Panc1 (cell line): ENCODE data around the gene KCNQ1. TPM values are rescaled to one million over a fixed set of nuclear protein-coding genes. Genes with fewer than 3 reads are reported as not detected.

Experiments used
- ATAC-seq: fragments of 200-7000 bp; cut with Tn5 transposase; 2 replicates; pipeline ENCODE4 v1.9.1; 2020; ENCODE audit warnings: mild to moderate bottlenecking, moderate library complexity
- BruUV-seq: library from RNA; stranded (reverse); fragments of 400-500 nt; replicated peaks from 2 replicates; lab custom pipeline; 2021; lab: Mats Ljungman, UMichigan
- CTCF ChIA-PET: fragments of 300-600 bp; sonication (Branson Sonifier 250); formaldehyde crosslinking; loops from one replicate; lab custom pipeline; 2022; ENCODE audit warnings: antibody characterized with exemption; lab: Charles Lee
- POLR2A ChIA-PET: fragments of 300-600 bp; sonication (Branson Sonifier 250); formaldehyde crosslinking; loops from one replicate; lab custom pipeline; 2022; ENCODE audit warnings: antibody characterized with exemption; lab: Charles Lee
- DNase-seq: peaks from one replicate; pipeline ENCODE4 v3.0.0-alpha.2; 2010; ENCODE audit warnings: low read depth, low spot score
- H3K27ac ChIP-seq: 2 replicates; pipeline ENCODE4 v1.5.1; 2011; ENCODE audit warnings: mild to moderate bottlenecking, low read length, inconsistent platforms
- H3K27me3 ChIP-seq: fragments of 200-500 bp; sonication (Bioruptor generic); 2 replicates; pipeline ENCODE4 v1.6.0; 2014; ENCODE audit warnings: low read length, inconsistent platforms; ENCODE audit not compliant: control insufficient read depth, insufficient read depth
- H3K36me3 ChIP-seq: fragments of 200-500 bp; sonication (Bioruptor generic); 2 replicates; pipeline ENCODE4 v1.5.1; 2014; ENCODE audit warnings: inconsistent platforms, mild to moderate bottlenecking, low read length, moderate library complexity; ENCODE audit not compliant: control insufficient read depth, insufficient read depth
- H3K4me1 ChIP-seq: 2 replicates; pipeline ENCODE4 v1.5.1; 2011; ENCODE audit warnings: inconsistent platforms, mild to moderate bottlenecking, low read length, moderate library complexity; ENCODE audit not compliant: control insufficient read depth, insufficient read depth
- H3K4me3 ChIP-seq, 2 experiments: 2 replicates each; pipeline ENCODE4 v1.5.1; 2011 to 2012; ENCODE audit warnings: low read depth in 2 of 2, low read length in 2 of 2, mild to moderate bottlenecking in 2 of 2, inconsistent platforms in 1 of 2, moderate library complexity in 1 of 2
- H3K9me3 ChIP-seq: fragments of 200-500 bp; sonication (Bioruptor generic); 2 replicates; pipeline ENCODE4 v1.5.1; 2014; ENCODE audit warnings: low read depth, mild to moderate bottlenecking, inconsistent platforms, low read length, moderate library complexity; ENCODE audit not compliant: control insufficient read depth, insufficient read depth
- CTCF ChIP-seq: fragments of 450-650 bp; IDR thresholded peaks from 2 replicates; pipeline ENCODE4 v1.5.1; 2017; ENCODE audit warnings: mild to moderate bottlenecking
- POLR2AphosphoS5 ChIP-seq: IDR thresholded peaks from 2 replicates; pipeline ENCODE4 v1.6.1; 2012; ENCODE audit warnings: mild to moderate bottlenecking, low read depth, low read length, moderate library complexity
- REST ChIP-seq, 2 experiments: IDR thresholded peaks; 2 replicates each; pipeline ENCODE4 v1.6.1; 2011 to 2012; ENCODE audit warnings: low read depth in 2 of 2, control low read depth in 1 of 2, low read length in 1 of 2, mild to moderate bottlenecking in 1 of 2, moderate library complexity in 1 of 2; ENCODE audit not compliant: insufficient read depth in 1 of 2
- SIN3A ChIP-seq: IDR thresholded peaks from 2 replicates; pipeline ENCODE4 v1.6.1; 2012; ENCODE audit warnings: low read depth, mild to moderate bottlenecking, low read length, moderate library complexity, borderline replicate concordance; ENCODE audit not compliant: insufficient read depth
- TCF7L2 ChIP-seq: IDR thresholded peaks from 2 replicates; pipeline ENCODE4 v1.6.1; 2011; ENCODE audit warnings: mild to moderate bottlenecking, low read depth, low read length, inconsistent platforms
- in situ Hi-C: cut with HindIII; loops from 2 replicates; pipeline ENCODE4 v1.10.0; 2016; ENCODE audit warnings: low sequenced_read_pairs, low pct_unique_long_range_greater_than_20kb
- intact Hi-C: fragments of 100-400 bp; cut with micrococcal nuclease; formaldehyde crosslinking; loops from one replicate; pipeline ENCODE4 v1.10.0; 2022; ENCODE audit not compliant: unreplicated experiment
- total RNA-seq: library from RNA; stranded (reverse); gene quantifications from one replicate; pipeline ENCODE4 v1.2.1, GENCODE V29; 2021; ENCODE audit not compliant: unreplicated experiment

KCNQ1 gene
- total RNA-seq, 1 experiment from 2014 or later, result 1.0 TPM

GRCh38 chr11:2418693-2419360 is 26.0 kb upstream of the KCNQ1 start:
- in situ Hi-C loops, result no loop called here
- POLR2A ChIA-PET, result interaction anchor here (1.6 kb wide), 1 partner anchor 41 kb away, joined by 8 read pairs; no protein-coding TSS in a partner anchor
- no peak for DNase-seq

More at GRCh38 chr11:2418693-2419360, 26.0 kb upstream of the KCNQ1 start:
- no peak overlapping the region for H3K4me3 ChIP-seq
- H3K27ac ChIP-seq, result no peak overlapping the region
- no TSS peak for BruUV-seq
- no peaks in the 10 kb centered on the region for H3K9me3 ChIP-seq
- TF ChIP-seq SIN3A (no peak), POLR2AphosphoS5 (no peak), TCF7L2 (no peak), CTCF (no peak), REST (IDR thresholded peaks at IDR 0.05; ENCODE audit: insufficient read depth in 1 of 2, low read depth in 2 of 2, low read length in 1 of 2) (no peak)
- CTCF ChIA-PET, result interaction anchor here (0.6 to 6.3 kb wide), 17 partner anchors 10 to 233 kb away, joined by 3 to 102 read pairs (median 6); partner anchors contain the start of genes C11orf21, TSPAN32 and TSSC4
- intact Hi-C loops, result loop anchor here (1.0 kb wide), 1 partner anchor 114 kb away; no protein-coding TSS in a partner anchor
- no peak for ATAC-seq
- no peaks in the 10 kb centered on the region for H3K27me3 ChIP-seq
- H3K36me3 ChIP-seq, result no peaks in the 10 kb centered on the region
- peaks cover 7% of the 10 kb centered on the region; the same call in 1 of the 2 replicates for H3K4me1 ChIP-seq
